Measurements from ENCODE around the gene ANO1.

DNA sequence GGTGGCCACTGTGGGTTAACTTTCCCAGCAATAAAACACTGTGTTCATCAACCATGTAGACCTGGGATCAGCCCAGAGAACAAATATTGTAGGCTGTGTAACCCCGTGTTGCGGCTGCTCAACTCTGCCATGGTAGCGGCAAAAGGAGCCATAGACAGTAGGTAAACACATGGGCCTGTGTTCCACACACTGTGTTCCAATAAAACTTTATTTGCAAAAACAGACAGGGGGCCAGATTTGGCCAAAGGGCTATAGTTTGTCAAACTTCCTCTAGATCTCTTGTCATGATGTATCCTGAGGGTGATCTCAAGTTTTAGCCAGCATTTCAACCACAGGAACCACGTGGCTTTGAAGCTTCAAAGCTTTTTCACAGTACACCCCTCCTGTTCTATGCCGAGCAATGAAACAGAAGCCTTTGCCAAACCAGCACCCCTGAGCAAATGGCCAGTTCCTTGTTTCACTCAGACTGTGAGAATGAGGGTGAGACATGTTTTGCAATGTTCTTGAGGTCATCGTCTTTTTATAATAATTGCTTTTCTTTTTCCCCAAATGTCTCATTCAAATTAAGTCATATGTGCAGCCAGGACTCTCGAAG, 75.1 kb downstream of the ANO1 start:
- TF ChIP-seq POLR2A (IDR thresholded peaks at IDR 0.05): no peak
- TF ChIP-seq, protein P1, sequence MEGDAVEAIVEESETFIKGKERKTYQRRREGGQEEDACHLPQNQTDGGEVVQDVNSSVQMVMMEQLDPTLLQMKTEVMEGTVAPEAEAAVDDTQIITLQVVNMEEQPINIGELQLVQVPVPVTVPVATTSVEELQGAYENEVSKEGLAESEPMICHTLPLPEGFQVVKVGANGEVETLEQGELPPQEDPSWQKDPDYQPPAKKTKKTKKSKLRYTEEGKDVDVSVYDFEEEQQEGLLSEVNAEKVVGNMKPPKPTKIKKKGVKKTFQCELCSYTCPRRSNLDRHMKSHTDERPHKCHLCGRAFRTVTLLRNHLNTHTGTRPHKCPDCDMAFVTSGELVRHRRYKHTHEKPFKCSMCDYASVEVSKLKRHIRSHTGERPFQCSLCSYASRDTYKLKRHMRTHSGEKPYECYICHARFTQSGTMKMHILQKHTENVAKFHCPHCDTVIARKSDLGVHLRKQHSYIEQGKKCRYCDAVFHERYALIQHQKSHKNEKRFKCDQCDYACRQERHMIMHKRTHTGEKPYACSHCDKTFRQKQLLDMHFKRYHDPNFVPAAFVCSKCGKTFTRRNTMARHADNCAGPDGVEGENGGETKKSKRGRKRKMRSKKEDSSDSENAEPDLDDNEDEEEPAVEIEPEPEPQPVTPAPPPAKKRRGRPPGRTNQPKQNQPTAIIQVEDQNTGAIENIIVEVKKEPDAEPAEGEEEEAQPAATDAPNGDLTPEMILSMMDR (IDR thresholded peaks at IDR 0.05): no peak
